HG03571 (cell line): ENCODE results near the gene DAAM2.

ENCODE experiments used
- ATAC-seq: cut with Tn5 transposase; IDR thresholded peaks from one replicate; pipeline ENCODE4 v1.9.1; 2021; ENCODE audit not compliant: unreplicated experiment

DAAM2 gene

DNA sequence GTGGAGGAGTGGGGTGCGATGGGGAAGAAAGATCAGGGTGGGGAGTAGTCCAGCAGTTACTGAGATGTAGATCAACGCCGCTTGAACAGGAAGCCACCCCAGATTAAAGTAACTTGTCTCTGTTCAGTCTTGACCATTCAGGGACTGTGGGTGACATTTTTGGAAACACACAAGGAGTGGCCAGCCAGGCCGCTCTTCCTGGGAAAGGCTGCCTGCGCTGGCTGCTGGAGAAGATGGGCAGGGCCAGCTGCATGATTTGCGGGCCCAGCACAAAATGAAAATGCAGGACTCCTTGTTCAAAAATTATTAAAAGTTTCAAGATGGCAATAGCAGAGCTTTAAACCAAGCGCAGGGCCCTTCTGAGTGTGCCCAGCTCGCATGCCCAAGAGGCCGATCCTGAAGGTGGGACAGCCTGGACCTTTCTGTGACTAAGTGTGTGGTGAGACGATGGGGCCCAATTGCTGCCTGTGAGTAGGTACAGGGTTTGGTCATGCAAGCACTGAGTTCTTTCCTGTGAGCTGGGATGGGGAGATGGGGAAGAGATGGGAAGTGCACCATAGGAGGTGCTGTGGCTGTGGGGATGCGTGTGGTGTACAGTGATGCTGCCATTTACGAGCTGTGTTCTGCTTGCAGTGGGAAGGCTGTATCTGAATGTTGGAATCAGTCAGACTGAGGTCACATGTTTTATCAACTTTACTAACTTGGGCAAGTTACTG lies 51.3 kb downstream of the DAAM2 start:
- no peak for ATAC-seq

DNA sequence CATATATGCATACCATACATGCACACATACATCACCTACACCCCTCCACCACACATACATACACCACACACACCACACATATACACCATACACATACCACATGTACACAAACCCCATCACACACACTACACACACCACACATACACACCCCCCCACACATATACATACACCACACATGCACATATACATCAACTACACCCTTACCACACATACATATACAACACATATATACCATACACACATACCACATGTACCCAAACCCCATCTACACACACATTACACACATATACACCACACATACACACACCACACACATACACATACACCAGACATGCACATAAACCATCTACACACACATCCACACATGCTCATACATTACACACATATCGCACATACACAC lies 52.7 kb downstream of the DAAM2 start:
- ATAC-seq, result no peak

DNA sequence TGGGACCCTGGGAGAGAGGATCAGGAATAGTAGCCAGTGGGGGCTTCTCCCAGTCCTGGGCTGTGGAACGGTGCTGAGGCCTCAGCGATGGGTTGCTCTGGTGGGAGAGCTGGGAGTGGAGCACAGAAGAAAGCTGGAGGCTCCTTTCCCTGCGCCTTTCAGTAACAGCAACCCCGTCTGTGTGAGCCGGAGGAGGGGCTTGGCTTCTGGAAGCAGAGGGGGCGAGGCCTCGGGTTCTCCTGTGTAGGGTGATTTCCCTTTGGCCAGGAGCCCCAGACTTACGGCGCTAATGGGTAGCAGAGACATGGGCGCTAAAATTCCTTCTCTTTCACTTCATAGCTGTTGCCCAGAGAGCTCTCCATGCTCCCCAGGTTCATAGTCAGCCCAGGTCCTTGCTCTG lies 55.0 kb downstream of the DAAM2 start:
- no peak for ATAC-seq

DNA sequence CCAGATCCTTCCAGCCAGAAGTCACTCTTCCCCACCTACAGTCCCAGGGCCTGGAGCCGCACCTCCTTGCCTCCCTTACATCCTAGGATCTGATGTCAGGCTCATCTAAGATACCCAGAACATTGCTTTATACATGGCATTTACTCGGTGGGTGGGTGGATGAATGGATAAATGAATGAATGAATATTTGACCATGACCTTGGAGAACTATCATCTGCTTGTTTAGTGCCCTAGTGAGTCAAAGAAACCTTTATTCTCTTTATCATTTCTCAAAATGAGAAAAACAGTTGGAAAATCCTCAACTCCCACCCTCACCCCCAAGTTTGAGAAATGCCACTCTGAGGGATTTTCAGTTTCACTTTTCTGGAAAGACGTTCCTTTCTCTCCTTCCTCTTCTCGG lies 56.0 kb downstream of the DAAM2 start:
- ATAC-seq, result no peak

DNA sequence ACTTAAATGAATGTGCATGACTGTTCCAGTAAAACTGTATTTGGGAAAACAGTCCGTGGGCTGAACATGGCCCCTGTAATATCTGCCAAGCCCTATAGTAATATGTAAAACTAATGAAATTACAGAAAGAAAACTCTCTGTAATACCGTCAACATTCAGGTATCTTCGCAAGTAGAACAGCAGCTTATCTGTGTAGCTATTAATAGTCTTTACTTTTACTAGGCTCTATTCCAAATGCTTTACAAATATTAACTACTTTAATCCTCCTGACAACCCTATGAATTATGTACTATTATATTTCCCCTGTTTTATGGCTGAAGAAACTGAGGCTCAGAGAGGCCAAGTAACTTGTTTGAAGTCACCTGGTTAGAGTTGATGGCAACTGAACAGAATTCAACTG lies 57.1 kb downstream of the DAAM2 start:
- no peak for ATAC-seq

DNA sequence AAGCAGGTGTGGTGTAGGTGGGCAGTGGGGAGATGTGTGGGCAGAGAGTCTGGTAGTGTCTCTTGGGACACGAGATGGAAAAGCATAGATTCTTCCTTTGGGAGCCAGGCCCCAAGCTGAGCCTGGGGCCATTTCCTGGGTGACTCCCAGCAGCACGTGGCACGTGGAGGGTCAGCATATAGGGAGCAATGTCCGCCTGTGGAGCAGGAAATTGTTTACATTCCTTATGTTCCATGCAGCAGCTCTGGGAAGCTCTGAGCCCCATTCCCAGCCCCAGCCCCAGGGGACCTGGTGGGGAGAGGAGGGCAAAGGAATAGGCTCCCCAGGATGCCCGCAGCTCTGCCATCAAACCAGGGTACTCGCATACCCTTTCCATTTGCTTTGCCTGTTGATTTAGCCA lies 57.6 kb downstream of the DAAM2 start:
- no peak for ATAC-seq

DNA sequence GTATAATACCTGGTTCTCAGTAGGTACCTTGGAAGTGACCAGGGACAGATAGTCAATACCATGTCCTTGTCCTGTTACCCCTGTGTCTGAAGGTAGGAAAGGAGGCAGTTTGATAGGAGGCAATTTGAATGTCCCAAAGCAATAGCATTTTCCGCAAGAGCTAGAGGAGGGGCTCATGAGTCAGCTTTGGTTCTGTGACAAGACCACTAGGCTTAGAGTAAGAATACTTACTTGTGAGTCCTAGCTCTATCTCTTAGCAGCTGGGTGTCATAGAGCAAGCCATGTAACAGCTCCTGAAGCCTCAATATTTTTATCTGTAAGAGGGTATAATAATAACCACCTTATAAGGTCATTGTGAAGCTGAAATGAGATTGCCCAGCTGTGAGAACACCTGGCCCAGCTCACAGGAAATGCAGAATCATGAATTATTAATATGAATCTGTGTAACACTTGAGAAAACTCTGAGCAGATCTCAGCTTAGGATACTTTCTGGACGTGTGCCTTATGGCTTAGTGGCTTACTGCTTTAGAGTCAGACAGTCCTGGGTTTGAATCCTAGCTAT lies 58.6 kb downstream of the DAAM2 start:
- no peak for ATAC-seq

DNA sequence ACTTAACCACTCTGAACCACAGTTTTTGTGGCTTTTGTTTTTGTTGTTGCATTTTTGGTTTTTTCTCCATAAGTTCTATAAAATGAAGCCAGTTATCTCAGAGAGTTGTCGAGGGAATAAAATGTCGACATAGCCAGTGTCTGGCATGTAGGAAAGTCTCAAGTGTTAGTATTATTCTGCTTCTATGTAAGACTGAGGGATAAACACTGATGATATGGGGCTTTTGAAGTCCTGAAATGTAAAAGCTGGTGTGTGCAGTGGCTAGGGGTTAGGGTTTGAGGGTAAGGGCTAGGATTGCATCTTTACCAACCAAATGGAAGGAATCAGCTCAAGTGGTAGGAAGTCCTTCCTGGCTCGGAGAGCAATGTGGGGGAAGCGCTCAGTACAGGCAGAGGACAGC lies 59.2 kb downstream of the DAAM2 start:
- ATAC-seq, result no peak

DNA sequence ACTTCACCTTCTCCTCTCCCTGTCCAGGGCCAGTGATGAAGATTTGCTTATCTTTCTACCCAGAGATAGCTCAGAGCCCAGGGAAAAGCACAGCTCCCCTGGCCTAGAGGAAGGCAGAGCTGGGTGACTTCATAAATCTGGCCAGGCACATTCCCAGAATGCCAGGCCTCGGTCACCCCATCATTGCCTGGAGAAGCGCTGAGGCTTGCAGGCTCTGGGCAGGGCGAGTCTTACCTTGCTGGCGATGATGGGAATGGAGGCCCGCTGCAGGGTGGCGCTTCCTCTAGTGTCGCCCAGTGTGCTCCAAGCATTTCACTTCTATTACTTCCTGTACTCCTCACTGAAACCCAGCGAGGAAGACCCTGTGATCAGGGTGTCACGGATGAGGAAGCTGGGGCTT lies 60.1 kb downstream of the DAAM2 start:
- ATAC-seq, result no peak

DNA sequence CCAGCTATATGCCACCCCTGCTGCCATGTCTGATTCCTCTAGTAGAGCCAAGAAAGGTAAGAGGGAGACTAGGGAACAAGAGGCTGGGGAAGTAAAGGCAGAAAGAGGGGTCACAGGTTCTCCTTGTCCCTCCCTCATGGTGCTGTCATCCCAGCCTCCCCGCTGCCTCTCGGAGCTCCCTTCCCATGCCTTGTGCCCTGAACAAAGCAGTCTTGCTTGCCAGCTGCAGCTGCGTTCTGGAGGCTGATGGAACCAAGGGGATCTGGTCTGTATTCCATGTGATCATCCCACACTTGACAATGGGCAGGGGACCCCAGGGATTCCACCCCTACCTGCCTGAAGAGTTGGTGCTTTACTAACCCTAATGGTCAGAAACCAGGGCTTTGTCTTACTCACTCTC lies 61.4 kb downstream of the DAAM2 start:
- ATAC-seq, result no peak

DNA sequence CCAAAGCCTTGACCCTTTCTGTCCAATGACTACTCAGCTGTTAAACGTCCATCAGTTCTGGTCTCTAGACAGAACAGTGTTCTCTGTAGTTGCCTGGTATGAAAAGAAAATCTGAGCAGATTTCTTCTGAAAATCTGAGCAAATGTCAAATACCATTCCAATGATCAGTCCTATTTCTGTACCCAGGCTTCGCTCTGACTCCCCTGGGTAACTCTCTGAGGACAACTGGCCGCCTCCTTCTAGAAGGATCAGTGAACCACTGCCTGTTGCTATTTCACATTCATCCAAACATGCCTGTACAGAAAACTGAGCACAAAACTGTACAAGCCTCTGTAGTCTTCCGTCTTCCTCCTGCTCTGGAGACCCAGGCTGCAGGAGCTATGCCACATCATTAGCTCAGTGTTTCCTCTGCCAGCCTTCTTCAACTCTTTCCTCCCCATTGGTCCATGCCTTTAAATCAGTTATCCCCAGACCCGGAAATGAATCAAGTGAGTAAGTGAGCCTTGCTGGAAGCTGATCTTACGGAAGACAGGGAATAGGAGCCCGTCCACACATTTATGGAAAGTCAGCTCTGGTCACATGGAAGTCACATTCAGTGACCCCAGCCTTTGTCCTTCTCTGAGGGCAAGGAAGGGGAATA lies 63.3 kb downstream of the DAAM2 start:
- no peak for ATAC-seq

DNA sequence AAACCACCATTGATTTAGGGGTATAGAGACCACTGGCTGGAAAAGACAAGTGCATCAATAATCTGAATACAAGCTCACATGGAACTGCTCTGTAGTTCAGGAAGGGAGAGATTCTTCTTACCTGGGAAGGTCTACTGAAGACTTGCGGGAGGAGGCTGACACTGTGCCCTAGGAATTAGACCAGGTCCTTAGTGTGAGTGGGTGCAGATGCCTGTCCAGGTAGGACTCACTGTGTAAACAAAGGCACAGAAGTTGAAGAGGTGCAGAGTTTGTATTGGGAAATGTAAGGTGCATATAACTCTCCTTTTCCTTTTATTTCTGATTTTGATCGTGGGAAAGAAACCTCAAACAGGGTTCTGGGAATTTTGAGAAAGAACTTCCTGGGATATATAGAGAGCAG lies 66.8 kb downstream of the DAAM2 start:
- ATAC-seq, result no peak

DNA sequence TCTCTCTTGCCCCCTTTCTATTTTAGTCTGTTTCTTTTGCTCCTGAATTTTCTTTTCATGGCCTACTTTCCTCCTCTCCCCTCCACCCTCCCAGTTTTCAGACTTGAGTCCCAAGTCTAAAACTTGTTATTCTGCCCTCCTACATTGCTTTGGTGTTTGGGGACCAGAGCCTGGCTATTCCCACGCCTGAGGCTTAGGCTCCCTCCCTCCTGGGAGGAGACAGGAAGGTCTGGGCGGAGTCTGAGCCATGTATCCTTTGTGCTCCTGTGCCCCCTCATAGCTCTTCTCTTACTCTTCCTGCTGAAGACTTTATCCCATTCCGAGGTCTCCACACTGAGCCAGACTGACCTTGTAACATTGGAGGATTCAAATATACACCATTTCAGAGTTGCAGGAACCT lies 69.5 kb downstream of the DAAM2 start:
- no peak for ATAC-seq

DNA sequence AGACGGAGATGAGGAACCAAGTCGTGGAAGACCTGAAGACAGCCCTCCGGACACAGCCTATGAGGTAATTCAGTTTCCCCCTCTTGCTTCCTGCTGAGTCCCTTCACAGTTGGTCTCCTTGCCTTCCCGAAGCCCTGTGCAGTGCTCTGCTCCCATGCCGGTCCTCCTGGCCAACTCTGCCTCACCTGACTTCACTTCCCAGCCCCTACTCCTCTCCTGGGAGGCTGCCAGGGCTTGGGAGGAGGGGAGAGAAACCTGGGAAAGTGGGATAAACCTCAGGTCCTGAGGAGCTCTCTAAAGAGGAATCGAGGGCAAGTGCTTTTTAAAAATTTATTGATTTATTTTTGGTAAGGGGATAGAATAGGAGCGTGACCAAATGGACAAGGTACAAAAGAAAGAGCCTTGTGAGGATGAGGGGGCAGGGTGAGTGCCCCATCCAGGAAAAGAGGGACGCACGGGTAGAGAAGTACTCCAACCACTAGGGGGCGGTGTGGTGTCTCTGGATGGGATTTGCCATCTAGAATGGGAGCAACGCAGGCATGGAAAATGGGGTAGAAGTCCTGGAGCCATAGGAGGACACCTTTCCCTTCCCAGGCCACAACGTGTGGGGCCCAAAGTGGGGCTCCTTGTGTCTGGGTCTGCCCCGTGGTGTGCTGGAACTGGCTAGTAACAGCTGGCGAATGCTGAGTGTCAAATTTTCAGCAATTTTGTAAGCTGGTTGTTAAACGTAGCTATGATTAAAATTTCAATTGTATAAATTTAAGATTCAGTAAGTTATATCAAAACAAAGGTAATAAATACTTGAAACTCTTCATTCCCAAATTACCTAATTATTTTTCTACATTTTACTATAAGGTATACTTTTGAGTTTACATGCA lies 73.1 kb downstream of the DAAM2 start:
- ATAC-seq, result no peak

DNA sequence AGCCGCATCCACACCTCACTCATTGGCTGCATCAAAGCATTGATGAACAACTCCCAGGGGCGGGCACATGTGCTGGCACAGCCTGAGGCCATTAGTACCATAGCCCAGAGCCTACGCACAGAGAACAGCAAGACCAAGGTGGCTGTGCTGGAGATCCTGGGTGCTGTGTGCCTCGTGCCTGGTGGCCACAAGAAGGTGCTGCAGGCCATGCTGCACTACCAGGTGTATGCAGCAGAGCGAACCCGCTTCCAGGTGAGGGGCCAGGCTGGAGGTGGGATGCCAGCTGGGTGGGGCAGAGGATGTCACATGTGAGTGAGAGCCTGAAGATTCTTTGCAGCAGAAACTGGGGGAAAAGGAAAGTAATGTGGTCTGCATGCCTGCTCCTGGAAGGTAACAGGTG lies 75.4 kb downstream of the DAAM2 start:
- ATAC-seq, result no peak

DNA sequence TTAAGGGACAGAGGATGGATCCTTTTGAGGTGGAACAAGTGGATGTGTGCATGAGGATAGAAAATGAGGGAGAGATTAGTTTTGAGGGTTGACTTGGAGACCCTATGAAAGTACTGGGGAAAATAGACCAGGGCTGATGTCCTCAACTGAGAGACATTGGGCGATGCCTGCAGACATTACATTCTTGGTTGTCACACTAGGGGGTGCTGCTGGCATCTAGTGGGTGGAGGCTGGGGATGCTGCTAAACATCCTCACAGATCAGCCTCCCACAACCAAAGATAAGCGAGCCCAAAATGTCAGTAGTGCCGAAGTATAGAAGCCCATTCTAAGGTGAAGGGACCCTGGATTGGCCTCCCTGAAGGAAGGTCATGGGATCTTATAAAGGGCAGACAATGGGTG lies 78.8 kb downstream of the DAAM2 start:
- ATAC-seq, result no peak

DNA sequence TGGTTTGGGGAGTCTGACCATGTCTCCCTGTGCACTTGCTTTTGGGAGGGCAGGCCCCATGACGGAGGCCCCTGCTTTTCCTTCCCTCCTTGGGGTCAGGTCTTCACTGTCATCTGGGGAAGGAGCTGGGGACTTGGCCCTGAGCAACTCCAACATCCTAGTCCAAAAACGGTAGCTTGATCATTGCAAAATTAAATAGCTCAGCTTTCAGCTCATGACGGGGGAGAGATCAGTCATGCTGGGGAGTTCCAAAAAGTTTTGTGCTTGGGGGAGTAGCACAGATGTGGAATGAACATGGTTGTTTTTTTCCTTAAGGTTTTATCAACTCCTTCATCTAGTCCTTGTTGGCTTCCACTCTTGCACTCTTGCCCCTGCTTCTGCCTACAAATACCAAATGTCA lies 81.3 kb downstream of the DAAM2 start:
- no peak for ATAC-seq

DNA sequence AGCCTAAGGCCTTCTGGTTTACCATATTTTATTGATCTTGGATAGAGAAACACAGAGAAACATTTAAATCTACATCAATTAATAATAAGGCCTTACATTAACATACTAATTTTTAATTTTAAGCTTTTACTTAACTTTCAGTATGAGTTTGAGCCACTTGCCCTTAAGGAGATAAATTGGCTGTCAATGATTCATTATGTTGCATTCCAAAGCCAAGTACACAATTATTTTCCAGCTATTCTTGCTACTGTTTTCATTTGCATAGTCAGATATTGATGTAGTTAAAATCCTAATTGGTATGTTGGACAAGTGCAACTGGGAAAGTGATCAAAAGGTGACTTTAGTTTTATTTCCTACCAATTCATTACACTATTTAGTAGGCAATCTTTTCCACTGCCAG lies 83.9 kb downstream of the DAAM2 start:
- no peak for ATAC-seq

DNA sequence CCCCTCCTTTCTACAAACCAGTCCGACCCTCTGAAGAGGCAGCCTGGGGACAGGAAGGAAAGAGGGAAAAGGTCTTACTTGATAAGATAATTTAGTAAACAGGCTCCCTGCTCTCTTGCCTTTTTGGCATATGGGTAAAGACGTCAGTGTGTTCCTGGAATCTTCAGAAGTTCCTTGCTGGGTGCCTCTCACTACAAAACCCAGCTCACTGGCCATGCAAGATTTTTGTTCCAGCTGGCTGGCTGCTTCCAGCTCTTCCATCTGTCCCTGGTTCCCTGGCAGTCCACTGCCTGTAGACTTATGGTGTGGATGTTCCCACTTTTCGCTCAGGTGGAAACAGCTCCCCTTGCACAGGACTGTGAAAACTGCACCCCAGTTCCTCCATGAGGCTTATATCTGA lies 84.7 kb downstream of the DAAM2 start:
- ATAC-seq, result no peak

DNA sequence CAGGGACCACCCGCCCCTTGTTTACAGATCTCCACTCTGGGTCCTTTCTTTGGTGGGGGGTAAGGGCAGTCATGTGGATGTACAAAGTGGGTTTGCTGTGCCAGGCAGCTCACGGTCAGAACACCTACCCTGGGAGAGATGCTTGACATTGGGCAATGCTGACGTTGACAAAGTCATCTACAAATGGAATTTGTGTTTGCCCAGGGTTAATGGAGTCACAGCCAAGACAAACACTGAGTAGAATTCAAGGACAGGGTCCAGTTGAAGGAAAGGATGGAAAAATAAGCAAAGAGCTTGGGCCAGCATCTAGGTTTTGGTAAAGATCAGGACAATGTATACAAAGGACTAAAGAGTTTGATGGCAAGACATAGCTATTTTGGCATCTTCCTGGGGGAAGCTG lies 87.4 kb downstream of the DAAM2 start:
- no peak for ATAC-seq

DNA sequence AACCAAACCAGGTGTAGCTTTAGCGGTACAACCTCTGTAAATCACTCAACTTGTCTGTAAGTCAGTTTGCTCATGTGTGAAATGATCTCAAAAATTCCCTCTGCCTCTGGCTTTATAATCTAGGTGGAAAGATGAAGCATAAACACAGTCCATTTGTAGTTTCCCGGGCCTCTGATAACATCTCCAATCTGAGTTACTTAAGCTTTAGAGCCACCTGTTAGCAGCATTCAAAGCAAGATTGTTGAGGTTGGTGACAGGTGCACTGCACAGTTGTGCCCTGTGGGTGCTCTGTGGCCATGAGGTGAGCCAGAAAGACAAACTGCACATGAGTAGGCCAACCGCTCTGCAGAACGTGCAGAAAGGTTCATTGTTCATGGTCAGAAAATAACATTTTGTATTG lies 88.4 kb downstream of the DAAM2 start:
- ATAC-seq, result no peak
